ENCODE data around the gene RGS4.

RGS4 gene

DNA sequence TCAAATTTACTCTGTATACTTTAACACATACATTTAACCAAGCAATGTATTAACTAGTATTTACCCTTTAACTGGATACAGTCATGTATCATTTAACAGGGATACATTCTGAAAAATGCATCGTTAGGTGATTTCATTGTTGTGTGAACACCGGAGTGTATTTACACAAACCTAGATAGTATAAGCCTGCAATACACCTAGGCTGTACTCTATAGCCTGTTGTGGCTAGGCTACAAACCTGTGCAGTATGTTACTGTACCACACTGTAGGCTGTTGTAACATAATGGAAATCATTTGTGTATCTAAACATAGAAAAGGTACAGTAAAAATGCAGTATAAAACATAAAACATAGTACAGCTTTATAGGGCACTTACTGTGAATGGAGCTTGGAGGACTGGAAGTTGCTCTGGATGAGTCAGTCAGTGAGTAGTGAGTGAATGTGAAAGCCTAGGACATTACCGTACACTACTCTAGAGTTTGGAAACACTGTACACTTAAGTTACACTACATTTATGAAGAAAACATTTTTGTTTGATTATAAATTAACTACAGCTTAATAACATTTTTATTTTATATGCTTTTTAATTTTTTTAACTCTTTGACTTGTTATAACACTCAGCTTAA is 21.3 kb downstream of the RGS4 start:
- no peaks in the 10 kb centered on the region for H3K36me3 ChIP-seq (ENCODE audit: low read depth)
- DNase-seq (ENCODE audit: low spot score) (no peak), ATAC-seq (ENCODE audit: low read depth) (peak; percentile 79)
- H3K27me3 ChIP-seq (ENCODE audit: insufficient read depth, poor library complexity, severe bottlenecking), result no peaks in the 10 kb centered on the region
- H3K9me3 ChIP-seq (ENCODE audit: severe bottlenecking), result no peaks in the 10 kb centered on the region
- TF ChIP-seq, protein P1, sequence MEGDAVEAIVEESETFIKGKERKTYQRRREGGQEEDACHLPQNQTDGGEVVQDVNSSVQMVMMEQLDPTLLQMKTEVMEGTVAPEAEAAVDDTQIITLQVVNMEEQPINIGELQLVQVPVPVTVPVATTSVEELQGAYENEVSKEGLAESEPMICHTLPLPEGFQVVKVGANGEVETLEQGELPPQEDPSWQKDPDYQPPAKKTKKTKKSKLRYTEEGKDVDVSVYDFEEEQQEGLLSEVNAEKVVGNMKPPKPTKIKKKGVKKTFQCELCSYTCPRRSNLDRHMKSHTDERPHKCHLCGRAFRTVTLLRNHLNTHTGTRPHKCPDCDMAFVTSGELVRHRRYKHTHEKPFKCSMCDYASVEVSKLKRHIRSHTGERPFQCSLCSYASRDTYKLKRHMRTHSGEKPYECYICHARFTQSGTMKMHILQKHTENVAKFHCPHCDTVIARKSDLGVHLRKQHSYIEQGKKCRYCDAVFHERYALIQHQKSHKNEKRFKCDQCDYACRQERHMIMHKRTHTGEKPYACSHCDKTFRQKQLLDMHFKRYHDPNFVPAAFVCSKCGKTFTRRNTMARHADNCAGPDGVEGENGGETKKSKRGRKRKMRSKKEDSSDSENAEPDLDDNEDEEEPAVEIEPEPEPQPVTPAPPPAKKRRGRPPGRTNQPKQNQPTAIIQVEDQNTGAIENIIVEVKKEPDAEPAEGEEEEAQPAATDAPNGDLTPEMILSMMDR (IDR thresholded peaks at IDR 0.05; ENCODE audit: poor library complexity, severe bottlenecking), result no peak
- H3K4me1 ChIP-seq (ENCODE audit: insufficient read depth, poor library complexity, severe bottlenecking), result no peaks in the 10 kb centered on the region
- no peak overlapping the region for H3K4me3 ChIP-seq (ENCODE audit: severe bottlenecking)
- H3K27ac ChIP-seq (ENCODE audit: poor library complexity, severe bottlenecking), result no peak overlapping the region

DNA sequence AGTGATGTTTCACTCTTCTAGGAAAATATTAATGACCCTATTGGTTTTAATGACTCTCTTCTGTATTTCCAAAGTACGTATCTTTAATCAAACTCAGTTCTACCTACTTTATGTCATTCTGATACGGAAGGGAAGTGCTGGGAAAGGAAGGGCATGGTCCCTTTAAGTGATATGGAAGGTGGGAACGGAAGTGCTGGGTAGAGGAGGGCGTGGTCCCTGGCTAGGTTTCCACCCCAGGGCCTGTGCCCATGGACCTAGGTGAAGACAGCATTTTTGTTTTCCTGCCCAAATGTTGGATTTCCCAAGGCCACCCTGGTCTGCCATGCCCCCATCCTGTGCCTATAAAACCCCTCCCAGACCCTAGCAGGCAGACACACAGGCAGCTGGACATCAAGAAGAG is 24.0 kb downstream of the RGS4 start:
- TF ChIP-seq, protein P1 (IDR thresholded peaks at IDR 0.05; ENCODE audit: poor library complexity, severe bottlenecking), result no peak
- Histone ChIP-seq H3K27ac (ENCODE audit: poor library complexity, severe bottlenecking) (no peak overlapping the region), H3K27me3 (ENCODE audit: insufficient read depth, poor library complexity, severe bottlenecking) (no peaks in the 10 kb centered on the region), H3K36me3 (ENCODE audit: low read depth) (no peaks in the 10 kb centered on the region), H3K9me3 (ENCODE audit: severe bottlenecking) (no peaks in the 10 kb centered on the region), H3K4me3 (ENCODE audit: severe bottlenecking) (no peak overlapping the region), H3K4me1 (ENCODE audit: insufficient read depth, poor library complexity, severe bottlenecking) (no peaks in the 10 kb centered on the region)
- ATAC-seq (ENCODE audit: low read depth), result no peak
- DNase-seq (ENCODE audit: low spot score), result no peak

DNA sequence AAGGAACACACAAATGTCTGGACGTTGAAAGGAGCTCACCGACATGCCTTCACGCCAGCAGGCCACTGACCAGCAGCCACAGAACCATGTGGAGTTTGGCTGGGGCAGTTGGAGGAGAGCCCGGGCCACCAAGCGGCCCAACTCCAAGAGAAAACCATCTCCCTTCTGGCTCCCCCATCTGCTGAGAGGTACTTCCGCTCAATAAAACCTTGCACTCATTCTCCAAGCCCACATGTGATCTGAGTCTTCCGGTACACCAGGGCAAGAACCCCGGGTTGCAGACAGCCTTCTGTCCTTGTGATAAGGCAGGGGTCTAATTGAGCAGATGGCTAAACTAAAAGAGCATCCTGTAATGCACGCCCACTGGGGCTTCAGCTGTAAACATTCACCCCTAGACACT is 24.4 kb downstream of the RGS4 start:
- Histone ChIP-seq H3K27me3 (ENCODE audit: insufficient read depth, poor library complexity, severe bottlenecking) (no peaks in the 10 kb centered on the region), H3K4me3 (ENCODE audit: severe bottlenecking) (no peak overlapping the region), H3K27ac (ENCODE audit: poor library complexity, severe bottlenecking) (no peak overlapping the region), H3K4me1 (ENCODE audit: insufficient read depth, poor library complexity, severe bottlenecking) (no peaks in the 10 kb centered on the region), H3K9me3 (ENCODE audit: severe bottlenecking) (no peaks in the 10 kb centered on the region), H3K36me3 (ENCODE audit: low read depth) (no peaks in the 10 kb centered on the region)
- ATAC-seq (ENCODE audit: low read depth) (no peak), DNase-seq (ENCODE audit: low spot score) (no peak)
- TF ChIP-seq, protein P1 (IDR thresholded peaks at IDR 0.05; ENCODE audit: poor library complexity, severe bottlenecking), result no peak

DNA sequence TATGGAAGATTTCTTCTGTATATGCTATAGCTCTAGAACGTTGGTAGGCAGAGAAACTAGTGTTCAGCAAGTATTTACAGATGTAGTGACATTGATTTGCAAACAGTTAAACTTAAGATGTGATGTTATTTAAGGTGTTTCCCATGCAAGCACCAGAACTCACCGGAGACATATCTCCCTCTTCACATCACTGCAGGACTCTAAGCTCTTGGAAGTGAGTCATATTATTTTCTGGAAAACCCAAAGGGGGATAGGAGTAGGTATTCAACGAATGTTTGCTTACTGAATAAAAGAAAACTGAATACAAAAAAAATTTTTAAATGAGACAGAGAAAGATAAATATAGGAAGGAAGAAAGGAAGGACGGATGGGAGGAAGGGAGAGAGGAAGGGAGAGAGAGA is 25.0 kb downstream of the RGS4 start:
- H3K27ac ChIP-seq (ENCODE audit: poor library complexity, severe bottlenecking), result no peak overlapping the region
- ATAC-seq (ENCODE audit: low read depth), result no peak
- DNase-seq (ENCODE audit: low spot score), result no peak

DNA sequence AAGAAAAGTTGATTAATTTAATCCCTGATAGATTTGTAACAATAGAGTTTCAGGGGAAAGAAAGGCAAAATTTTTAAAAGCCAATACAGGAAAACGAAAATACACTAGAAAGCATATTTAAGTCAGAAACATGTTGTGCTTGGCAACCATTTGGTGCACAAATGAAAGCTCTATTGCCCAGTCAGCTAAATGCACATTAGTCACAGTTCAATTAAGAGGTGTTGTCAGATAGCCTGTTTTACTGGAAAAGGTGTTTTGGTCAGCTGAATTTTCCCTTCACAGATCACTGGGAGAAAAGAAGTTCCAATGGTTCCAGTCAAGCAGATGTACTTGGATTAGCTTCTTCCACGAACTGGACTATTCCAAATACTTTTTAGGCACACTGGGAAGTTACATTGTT is 25.4 kb downstream of the RGS4 start:
- Histone ChIP-seq H3K36me3 (ENCODE audit: low read depth) (no peaks in the 10 kb centered on the region), H3K27me3 (ENCODE audit: insufficient read depth, poor library complexity, severe bottlenecking) (no peaks in the 10 kb centered on the region), H3K27ac (ENCODE audit: poor library complexity, severe bottlenecking) (no peak overlapping the region), H3K4me3 (ENCODE audit: severe bottlenecking) (no peak overlapping the region), H3K9me3 (ENCODE audit: severe bottlenecking) (no peaks in the 10 kb centered on the region), H3K4me1 (ENCODE audit: insufficient read depth, poor library complexity, severe bottlenecking) (no peaks in the 10 kb centered on the region)
- TF ChIP-seq, protein P1 (IDR thresholded peaks at IDR 0.05; ENCODE audit: poor library complexity, severe bottlenecking), result no peak
- ATAC-seq (ENCODE audit: low read depth), result no peak
- no peak for DNase-seq (ENCODE audit: low spot score)

More for the DNA sequence above, 25.0 kb downstream of the RGS4 start:
- no peaks in the 10 kb centered on the region for H3K4me1 ChIP-seq (ENCODE audit: insufficient read depth, poor library complexity, severe bottlenecking)
- no peaks in the 10 kb centered on the region for H3K9me3 ChIP-seq (ENCODE audit: severe bottlenecking)
- no peaks in the 10 kb centered on the region for H3K27me3 ChIP-seq (ENCODE audit: insufficient read depth, poor library complexity, severe bottlenecking)
- TF ChIP-seq, protein P1 (IDR thresholded peaks at IDR 0.05; ENCODE audit: poor library complexity, severe bottlenecking), result no peak
- no peak overlapping the region for H3K4me3 ChIP-seq (ENCODE audit: severe bottlenecking)
- H3K36me3 ChIP-seq (ENCODE audit: low read depth), result no peaks in the 10 kb centered on the region

Measured in RWPE2 (cell line).